ENCODE results near the gene SLC51A. TPM values are rescaled to one million over a fixed set of nuclear protein-coding genes. Genes with fewer than 3 reads are reported as not detected.
"Not testable (repeated sequence)": the region's sequence is repeated elsewhere in the genome, so short reads cannot be mapped to it uniquely, and the experiment has no call there.

SLC51A gene
- total and polyA plus RNA-seq, 2 of the 8 experiments (the other 6 are each of a cell fraction or from before 2014, with no cell fraction given): 6.3 to 9.8 TPM

DNA sequence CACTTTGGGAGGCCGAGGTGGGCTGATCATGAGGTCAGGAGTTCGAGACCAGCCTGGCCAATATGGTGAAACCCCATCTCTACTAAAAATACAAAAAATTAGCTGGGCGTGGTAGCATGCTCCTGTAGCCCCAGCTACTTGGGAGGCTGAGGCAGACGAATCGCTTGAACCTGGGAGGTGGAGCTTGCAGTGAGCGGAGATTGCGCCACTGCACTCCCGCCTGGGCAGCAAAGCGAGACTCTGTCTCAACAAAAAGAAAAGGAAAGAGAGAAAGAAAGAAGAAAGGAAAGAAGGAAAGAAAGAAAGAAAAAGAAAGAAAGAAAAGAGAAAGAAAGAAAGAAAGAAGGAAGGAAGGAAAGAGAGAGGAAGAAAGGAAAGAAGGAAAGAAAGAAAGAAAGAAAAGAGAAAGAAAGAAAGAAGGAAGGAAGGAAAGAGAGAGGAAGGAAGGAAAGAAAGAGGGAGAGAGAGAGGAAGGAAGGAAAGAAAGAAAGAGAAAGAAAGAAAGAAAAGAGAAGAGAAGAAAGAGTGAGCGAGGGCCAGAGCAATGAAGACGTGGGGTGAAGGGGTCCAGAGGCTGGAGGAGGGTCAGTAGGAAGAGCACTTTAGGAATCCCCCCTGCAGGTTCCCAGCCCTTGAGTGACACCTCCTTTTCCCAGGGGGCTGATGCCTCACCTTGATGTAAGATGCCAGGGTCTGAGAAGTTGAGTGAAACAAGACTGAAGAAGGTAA lies 6.2 kb upstream of the SLC51A start:
- not testable (repeated sequence) for H3K18ac ChIP-seq (ENCODE audit: extremely low read depth, low read length); H4K91ac ChIP-seq (replicated peaks; ENCODE audit: insufficient read length, low read length); H3K27ac ChIP-seq (ENCODE audit: low read depth, low read length); H2BK5ac ChIP-seq (ENCODE audit: low read depth, low read length); H2BK20ac ChIP-seq (ENCODE audit: low read length); H4K20me1 ChIP-seq (replicated peaks in 1 of 2; ENCODE audit: control insufficient read depth in 1 of 2, insufficient read depth in 2 of 2, low read length in 2 of 2); H2BK120ac ChIP-seq (replicated peaks; ENCODE audit: low read depth, low read length); H3K4me3 ChIP-seq (ENCODE audit: extremely low read depth in 1 of 4, insufficient read depth in 2 of 4, low read depth in 3 of 4, low read length in 4 of 4); H3K4ac ChIP-seq (replicated peaks; ENCODE audit: insufficient read length, low read depth, low read length); H3K36me3 ChIP-seq (ENCODE audit: control insufficient read depth in 2 of 4, insufficient read depth in 4 of 4, low read length in 3 of 4); H2BK15ac ChIP-seq (ENCODE audit: low read length); H3K9me3 ChIP-seq (ENCODE audit: insufficient read depth in 2 of 2, low read depth in 1 of 2, low read length in 1 of 2); H2AFZ ChIP-seq (ENCODE audit: low read length); H4K8ac ChIP-seq (ENCODE audit: extremely low read depth, insufficient read depth, low read length); H2AK5ac ChIP-seq (ENCODE audit: low read depth, low read length); H3K14ac ChIP-seq (ENCODE audit: insufficient read length); H4K5ac ChIP-seq (ENCODE audit: insufficient read length, low read depth, low read length); H3K79me2 ChIP-seq (ENCODE audit: control insufficient read depth in 1 of 2, insufficient read depth in 2 of 2, low read length in 2 of 2); H3K4me2 ChIP-seq (ENCODE audit: insufficient read depth in 1 of 2, low read depth in 2 of 2, low read length in 2 of 2); H3K79me1 ChIP-seq (ENCODE audit: low read depth, low read length); H3K23me2 ChIP-seq (ENCODE audit: low read depth, low read length); DNase-seq (ENCODE audit: low read depth in 1 of 2, low spot score in 2 of 2); H2BK12ac ChIP-seq (ENCODE audit: low read depth, low read length); H3K9ac ChIP-seq (replicated peaks in 1 of 4; ENCODE audit: extremely low read depth in 1 of 4, low read depth in 3 of 4, low read length in 3 of 4); H3K23ac ChIP-seq (ENCODE audit: insufficient read length); H3K56ac ChIP-seq (replicated peaks; ENCODE audit: insufficient read length, low read depth, low read length); FAIRE-seq
- Histone ChIP-seq H3K4me1 (replicated peaks in 1 of 4; ENCODE audit: control insufficient read depth in 3 of 4, insufficient read depth in 4 of 4, low read length in 3 of 4) (peaks cover 0 to 13% (median 6%) of the 10 kb centered on the region in 4 experiments; a peak in 5 of 7 replicates), H3K27me3 (replicated peaks in 1 of 4; ENCODE audit: control insufficient read depth in 3 of 4, extremely low read depth in 1 of 4, insufficient read depth in 3 of 4, low read length in 3 of 4) (peaks cover 0 to 11% (median 8%) of the 10 kb centered on the region in 4 experiments; a peak in 5 of 7 replicates)
- 80% methylated on average over 9 of the region's 11 CpGs; no CpG with 5 or more reads in 1 of the 2 experiments for WGBS, 2 experiments (ENCODE audit: extremely low coverage in 1 of 2, insufficient coverage in 1 of 2, insufficient read length in 1 of 2, insufficient replicate concordance in 2 of 2, low coverage in 1 of 2, low lambda C conversion rate in 2 of 2, missing lambda C conversion rate in 1 of 2)
- CTCF ChIA-PET (ENCODE audit: partially characterized antibody): interaction anchor here (0.5 to 1.0 kb wide), 3 partner anchors 18 to 475 kb away, joined by 3 read pairs; no protein-coding TSS in a partner anchor
- POLR2A ChIA-PET (ENCODE audit: partially characterized antibody): interaction anchor here (1.7 kb wide), 1 partner anchor 10 kb away, joined by 4 read pairs; no protein-coding TSS in a partner anchor
